Chondrocyte (in vitro differentiated cells): ENCODE results near the gene AGPAT1. TPM values are rescaled to one million over a fixed set of nuclear protein-coding genes. Genes with fewer than 3 reads are reported as not detected.
A peak's percentile ranks its signal among the peaks of the same experiment; 100 is the strongest.

Source experiments
- DNase-seq: peaks from one replicate; pipeline ENCODE4 v3.0.0; 2021; ENCODE audit warnings: mixed read lengths, low spot score
- H3K27ac Mint-ChIP-seq: one replicate; pipeline ENCODE4 v1.8.0; 2021; ENCODE audit warnings: mild to moderate bottlenecking, moderate library complexity, mixed read lengths; ENCODE audit not compliant: unreplicated experiment
- H3K27me3 Mint-ChIP-seq: 2 replicates; pipeline ENCODE4 v1.8.0; 2021; ENCODE audit warnings: low read depth, mixed read lengths
- H3K36me3 Mint-ChIP-seq: 2 replicates; pipeline ENCODE4 v1.8.0; 2021; ENCODE audit warnings: low read depth, mixed read lengths
- H3K4me1 Mint-ChIP-seq: 2 replicates; pipeline ENCODE4 v1.8.0; 2021; ENCODE audit warnings: low read depth, mild to moderate bottlenecking, mixed read lengths
- H3K4me3 Mint-ChIP-seq: one replicate; pipeline ENCODE4 v1.8.0; 2021; ENCODE audit warnings: mild to moderate bottlenecking, moderate library complexity, mixed read lengths; ENCODE audit not compliant: unreplicated experiment
- H3K9me3 Mint-ChIP-seq: 2 replicates; pipeline ENCODE4 v1.8.0; 2021; ENCODE audit warnings: low read depth, mixed read lengths
- total RNA-seq: library from RNA; stranded (reverse); gene quantifications from 3 replicates; pipeline ENCODE4 v1.2.1, GENCODE V29; 2021
- TF ChIP-seq, protein P1 (sequence below): fragments of 200-600 bp; sonication (generic); IDR thresholded peaks from 2 replicates; pipeline ENCODE4 v1.5.0; 2021; ENCODE audit warnings: antibody characterized with exemption, mild to moderate bottlenecking, moderate library complexity

AGPAT1 gene
- total RNA-seq, 1 donor from 2014 or later: 67.0 TPM

DNA sequence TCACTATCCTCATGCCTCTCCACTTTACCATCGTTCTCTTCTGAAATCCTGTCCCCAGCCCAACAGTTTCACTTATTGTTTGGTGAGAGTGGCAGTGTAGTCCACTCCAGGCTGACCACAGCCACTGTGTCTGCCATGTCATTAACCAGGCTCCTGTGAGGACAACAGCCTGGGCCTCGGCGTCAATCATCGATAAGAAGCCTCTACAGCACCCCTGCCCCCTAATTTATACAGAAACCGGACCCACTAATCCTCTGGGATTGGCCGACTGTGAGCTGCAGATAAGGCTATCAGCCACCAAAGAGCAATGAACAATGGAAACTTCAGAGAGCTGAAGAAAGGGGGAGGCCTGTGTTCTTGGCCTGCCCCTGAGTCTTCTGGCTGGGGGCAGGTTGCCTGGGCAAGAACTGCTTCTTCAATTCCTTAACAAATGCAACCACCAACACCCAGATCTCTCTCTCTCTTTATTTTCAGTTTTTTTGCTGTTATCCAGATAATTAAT is 8.1 kb downstream of the AGPAT1 start:
- H3K4me3 Mint-ChIP-seq: no peak overlapping the region

DNA sequence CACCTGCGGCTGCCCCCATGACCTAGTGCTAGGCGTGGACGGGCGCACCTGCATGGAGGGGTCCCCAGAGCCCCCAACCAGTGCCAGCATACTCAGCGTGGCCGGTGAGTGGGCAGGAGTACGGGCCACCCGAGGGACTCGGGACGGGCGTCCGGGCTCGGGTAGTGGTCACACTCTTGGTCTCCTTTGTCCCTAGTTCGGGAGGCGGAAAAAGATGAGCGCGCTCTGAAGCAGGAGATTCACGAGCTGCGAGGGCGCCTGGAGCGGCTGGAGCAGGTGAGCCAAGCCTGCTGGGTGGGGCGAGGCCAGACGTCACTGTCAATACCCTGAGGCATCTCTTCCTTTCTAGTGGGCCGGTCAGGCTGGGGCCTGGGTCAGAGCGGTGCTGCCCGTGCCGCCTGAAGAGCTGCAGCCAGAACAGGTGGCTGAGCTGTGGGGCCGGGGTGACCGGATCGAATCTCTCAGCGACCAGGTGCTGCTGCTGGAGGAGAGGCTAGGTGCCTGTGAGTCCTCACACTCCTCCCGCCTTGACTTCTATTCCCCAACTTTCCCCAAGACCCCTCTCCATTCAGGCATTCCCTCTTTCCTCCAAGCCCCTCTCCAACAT is 8.6 kb downstream of the AGPAT1 start:
- H3K36me3 Mint-ChIP-seq: peaks cover 32% of the 10 kb centered on the region
- peak overlapping the region; percentile 15 for H3K27ac Mint-ChIP-seq

More for the DNA sequence above, 8.1 kb downstream of the AGPAT1 start:
- peaks cover 29% of the 10 kb centered on the region for H3K36me3 Mint-ChIP-seq
- peaks cover 8% of the 10 kb centered on the region for H3K4me1 Mint-ChIP-seq
- no peaks in the 10 kb centered on the region for H3K27me3 Mint-ChIP-seq
- peak overlapping the region; percentile 15 for H3K27ac Mint-ChIP-seq
- TF ChIP-seq, protein P1, sequence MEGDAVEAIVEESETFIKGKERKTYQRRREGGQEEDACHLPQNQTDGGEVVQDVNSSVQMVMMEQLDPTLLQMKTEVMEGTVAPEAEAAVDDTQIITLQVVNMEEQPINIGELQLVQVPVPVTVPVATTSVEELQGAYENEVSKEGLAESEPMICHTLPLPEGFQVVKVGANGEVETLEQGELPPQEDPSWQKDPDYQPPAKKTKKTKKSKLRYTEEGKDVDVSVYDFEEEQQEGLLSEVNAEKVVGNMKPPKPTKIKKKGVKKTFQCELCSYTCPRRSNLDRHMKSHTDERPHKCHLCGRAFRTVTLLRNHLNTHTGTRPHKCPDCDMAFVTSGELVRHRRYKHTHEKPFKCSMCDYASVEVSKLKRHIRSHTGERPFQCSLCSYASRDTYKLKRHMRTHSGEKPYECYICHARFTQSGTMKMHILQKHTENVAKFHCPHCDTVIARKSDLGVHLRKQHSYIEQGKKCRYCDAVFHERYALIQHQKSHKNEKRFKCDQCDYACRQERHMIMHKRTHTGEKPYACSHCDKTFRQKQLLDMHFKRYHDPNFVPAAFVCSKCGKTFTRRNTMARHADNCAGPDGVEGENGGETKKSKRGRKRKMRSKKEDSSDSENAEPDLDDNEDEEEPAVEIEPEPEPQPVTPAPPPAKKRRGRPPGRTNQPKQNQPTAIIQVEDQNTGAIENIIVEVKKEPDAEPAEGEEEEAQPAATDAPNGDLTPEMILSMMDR: no peak
- no peaks in the 10 kb centered on the region for H3K9me3 Mint-ChIP-seq
- DNase-seq: peak; percentile 30

DNA sequence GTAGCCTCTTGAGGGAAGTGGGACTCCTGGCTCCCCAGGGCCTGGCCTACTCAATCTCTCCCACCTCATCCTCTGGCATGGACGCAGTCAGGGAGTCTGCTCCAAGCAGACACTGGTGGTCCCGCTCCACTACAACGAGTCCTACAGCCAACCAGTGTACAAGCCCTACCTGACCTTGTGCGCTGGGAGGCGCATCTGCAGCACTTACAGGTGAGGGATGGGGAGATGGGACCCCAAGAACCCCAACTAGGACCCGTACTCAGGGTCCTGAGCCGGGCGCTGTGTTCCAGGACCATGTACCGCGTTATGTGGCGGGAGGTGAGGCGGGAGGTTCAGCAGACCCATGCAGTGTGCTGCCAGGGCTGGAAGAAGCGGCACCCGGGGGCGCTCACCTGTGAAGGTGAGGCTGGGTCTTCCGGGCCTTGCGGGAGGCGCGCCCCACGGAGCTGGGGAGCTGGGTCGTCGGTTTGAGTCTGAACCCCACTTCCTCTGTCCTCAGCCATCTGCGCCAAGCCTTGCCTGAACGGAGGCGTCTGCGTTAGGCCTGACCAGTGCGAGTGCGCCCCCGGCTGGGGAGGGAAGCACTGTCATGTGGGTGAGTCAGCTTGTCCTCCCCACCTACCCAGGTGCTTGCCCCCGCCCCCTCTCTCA is 9.3 kb downstream of the AGPAT1 start:
- DNase-seq: peak; percentile 92
- H3K4me1 Mint-ChIP-seq: peaks cover 4% of the 10 kb centered on the region
- no peak overlapping the region for H3K27ac Mint-ChIP-seq
- H3K9me3 Mint-ChIP-seq: no peaks in the 10 kb centered on the region
- no peak overlapping the region for H3K4me3 Mint-ChIP-seq
- H3K36me3 Mint-ChIP-seq: peaks cover 32% of the 10 kb centered on the region
- TF ChIP-seq, protein P1: peak; percentile 27
- no peaks in the 10 kb centered on the region for H3K27me3 Mint-ChIP-seq

More for the DNA sequence above, 8.6 kb downstream of the AGPAT1 start:
- TF ChIP-seq, protein P1: no peak
- no peaks in the 10 kb centered on the region for H3K27me3 Mint-ChIP-seq
- H3K4me3 Mint-ChIP-seq: no peak overlapping the region
- no peaks in the 10 kb centered on the region for H3K9me3 Mint-ChIP-seq
- peaks cover 4% of the 10 kb centered on the region for H3K4me1 Mint-ChIP-seq
- peak; percentile 90 for DNase-seq

DNA sequence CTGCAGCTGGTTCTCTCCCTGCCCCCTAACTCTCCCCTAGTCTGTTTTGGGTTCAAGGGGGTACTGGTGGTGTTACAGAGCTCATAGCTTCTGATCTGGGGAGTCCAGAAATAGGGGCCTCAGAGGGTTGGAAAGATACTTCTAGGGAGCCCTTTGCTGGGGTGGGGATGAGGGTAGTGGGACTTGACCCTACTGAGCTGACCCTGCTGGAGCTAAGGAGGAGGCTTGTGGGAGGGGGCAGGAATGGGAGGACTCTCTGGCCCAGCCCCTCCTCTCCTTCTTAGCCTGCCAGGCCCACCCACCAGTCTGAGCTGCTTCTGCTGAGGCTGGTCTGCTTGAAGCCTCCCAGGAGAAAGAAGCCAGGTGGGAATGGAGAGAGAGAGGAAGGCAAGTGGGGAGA is 11.6 kb downstream of the AGPAT1 start, which contains the start of gene EGFL8:
EGFL8 (plus strand) TSS at position 301 of the 400 bp plus-strand sequence. CDS start 1,571 bp downstream, outside the sequence.
- H3K4me3 Mint-ChIP-seq: no peak within 1 kb of the TSS
- H3K4me1 Mint-ChIP-seq: peaks cover 4% of the 10 kb centered on the region
- peak; percentile 26 for DNase-seq
- TF ChIP-seq, protein P1: no peak
- H3K9me3 Mint-ChIP-seq: no peaks in the 10 kb centered on the region
- H3K27me3 Mint-ChIP-seq: no peaks in the 10 kb centered on the region
- peak within 1 kb of the TSS; percentile 59 for H3K27ac Mint-ChIP-seq
- peaks cover 19% of the 10 kb centered on the region for H3K36me3 Mint-ChIP-seq

DNA sequence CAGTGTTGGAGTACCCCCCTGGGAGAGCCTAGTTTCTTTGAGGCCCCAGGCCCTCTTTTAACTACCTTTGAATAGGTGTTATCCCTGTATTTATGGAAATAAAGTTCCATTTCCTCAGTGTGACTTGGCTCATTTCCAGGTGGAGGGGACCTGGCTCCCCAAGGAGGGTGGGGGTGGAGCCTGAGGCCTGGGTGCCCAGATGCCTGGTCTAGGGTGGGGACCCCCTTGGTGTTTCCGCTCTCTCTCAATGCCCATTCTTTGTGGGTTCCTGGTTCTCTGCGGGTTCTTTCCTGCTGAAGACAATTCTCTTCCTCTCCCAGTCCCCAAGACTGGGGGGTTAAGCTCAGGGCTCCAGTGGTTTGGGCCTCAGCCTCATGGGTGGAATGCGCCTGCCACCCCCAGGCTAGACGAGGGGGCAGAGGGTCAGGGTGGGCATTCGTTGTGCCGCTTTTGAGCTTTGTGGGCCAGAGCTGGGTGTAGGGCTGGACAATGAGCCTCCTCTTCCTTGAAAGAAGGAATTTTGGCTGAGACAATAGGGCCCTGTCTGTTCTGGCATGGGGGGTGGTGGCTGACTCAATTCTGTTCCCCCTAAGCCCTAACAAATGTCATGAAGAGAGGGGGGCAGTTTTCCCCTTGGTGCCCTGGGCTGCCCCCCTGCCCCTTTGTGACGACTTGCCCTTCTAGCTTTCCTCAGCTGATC is 12.2 kb downstream of the AGPAT1 start:
- Mint-ChIP-seq H3K27ac (peak overlapping the region; percentile 59), H3K9me3 (no peaks in the 10 kb centered on the region), H3K4me1 (peaks cover under 1% of the 10 kb centered on the region), H3K36me3 (peaks cover 16% of the 10 kb centered on the region), H3K4me3 (no peak overlapping the region), H3K27me3 (no peaks in the 10 kb centered on the region)
- TF ChIP-seq, protein P1: no peak
- DNase-seq: peak; percentile 35
